NCI-H748 treated with DMSO at 0.1 percent for 48 hours (cell line): ENCODE measurements around the gene LYSMD2.

Experiments used
- DNase-seq: peaks from one replicate; lab custom pipeline; 2025; lab: John Stamatoyannopoulos, UW

LYSMD2 gene

GRCh38 chr15:51718746-51719145 is 18.7 kb downstream of the LYSMD2 start:
- no peak for DNase-seq

GRCh38 chr15:51718219-51718618 is 19.2 kb downstream of the LYSMD2 start:
- DNase-seq: no peak

- no peak for DNase-seq
These were observed 22.5 kb downstream of the LYSMD2 start for GRCh38 chr15:51714911-51715310.

- DNase-seq: no peak
These were observed 23.3 kb downstream of the LYSMD2 start for GRCh38 chr15:51714162-51714561.

- DNase-seq: no peak
These were observed 28.4 kb downstream of the LYSMD2 start for GRCh38 chr15:51709031-51709430.

- no peak for DNase-seq
These were observed 29.4 kb downstream of the LYSMD2 start for GRCh38 chr15:51708013-51708412.

GRCh38 chr15:51706926-51707608 is 30.4 kb downstream of the LYSMD2 start:
- DNase-seq: no peak

- DNase-seq: no peak
These were observed 31.2 kb downstream of the LYSMD2 start for GRCh38 chr15:51706291-51706690.

GRCh38 chr15:51702710-51703109 is 34.7 kb downstream of the LYSMD2 start:
- DNase-seq: no peak

- DNase-seq: no peak
These were observed 38.1 kb downstream of the LYSMD2 start for GRCh38 chr15:51699373-51699772.

GRCh38 chr15:51697163-51697562 is 40.3 kb downstream of the LYSMD2 start:
- no peak for DNase-seq

GRCh38 chr15:51696566-51696965 is 40.9 kb downstream of the LYSMD2 start:
- no peak for DNase-seq

GRCh38 chr15:51692154-51692553 is 45.3 kb downstream of the LYSMD2 start:
- no peak for DNase-seq

- DNase-seq: no peak
These were observed 48.6 kb downstream of the LYSMD2 start for GRCh38 chr15:51688863-51689262.

- DNase-seq: no peak
These were observed 49.9 kb downstream of the LYSMD2 start for GRCh38 chr15:51687565-51687964.

- DNase-seq: peak; percentile 55
These were observed 56.0 kb downstream of the LYSMD2 start, which contains the start of gene SCG3 for GRCh38 chr15:51681303-51681963. Gene SCG3, plus strand, starts transcription at chr15:51681503. Its CDS starts 253 bp downstream, at chr15:51681756.

- DNase-seq: no peak
These were observed 57.1 kb downstream of the LYSMD2 start for GRCh38 chr15:51680321-51680720.

- DNase-seq: no peak
These were observed 59.4 kb downstream of the LYSMD2 start for GRCh38 chr15:51678096-51678495.

- no peak for DNase-seq
These were observed 60.0 kb downstream of the LYSMD2 start for GRCh38 chr15:51677452-51677851.

GRCh38 chr15:51677021-51677420 is 60.4 kb downstream of the LYSMD2 start:
- no peak for DNase-seq

GRCh38 chr15:51675234-51675633 is 62.2 kb downstream of the LYSMD2 start:
- DNase-seq: no peak
